Fibroblast of lung (primary cell): ENCODE measurements around the gene C1QTNF3. TPM values are rescaled to one million over a fixed set of nuclear protein-coding genes. Genes with fewer than 3 reads are reported as not detected.

Source experiments
- DNase-seq, 2 donors: peaks; one replicate each; pipeline versions ENCODE4 v3.0.0 to v3.0.0-alpha.2; 2010; ENCODE audit warnings: low read depth in 2 of 2
- H2AFZ ChIP-seq: 2 replicates; pipeline ENCODE4 v1.5.1; 2012; ENCODE audit warnings: low read length, control low read depth, inconsistent platforms
- H3K27ac ChIP-seq: 2 replicates; pipeline ENCODE4 v1.5.1; 2011; ENCODE audit warnings: low read length, control low read depth; ENCODE audit not compliant: insufficient read depth
- H3K27me3 ChIP-seq: 2 replicates; pipeline ENCODE4 v1.5.1; 2011; ENCODE audit warnings: mild to moderate bottlenecking, low read length; ENCODE audit not compliant: control insufficient read depth, insufficient read depth
- H3K36me3 ChIP-seq: 2 replicates; pipeline ENCODE4 v1.5.1; 2011; ENCODE audit warnings: low read length; ENCODE audit not compliant: control insufficient read depth, insufficient read depth
- H3K4me1 ChIP-seq: 2 replicates; pipeline ENCODE4 v1.5.1; 2011; ENCODE audit warnings: low read length; ENCODE audit not compliant: control insufficient read depth, insufficient read depth; ENCODE audit errors: extremely low read depth
- H3K4me2 ChIP-seq: 2 replicates; pipeline ENCODE4 v1.5.1; 2011; ENCODE audit warnings: low read length, control low read depth; ENCODE audit not compliant: insufficient read depth; ENCODE audit errors: extremely low read depth
- H3K4me3 ChIP-seq, 4 experiments: fragments of 200-600 bp in 1 of 4; sonication (generic) in 1 of 4; replicated peaks in 1 of 4; 2 replicates each; pipeline ENCODE4 v1.5.1; 2011 to 2016; ENCODE audit warnings: low read length in 4 of 4, low read depth in 3 of 4, mild to moderate bottlenecking in 3 of 4, control low read depth in 2 of 4, inconsistent platforms in 1 of 4, mixed read lengths in 1 of 4; ENCODE audit not compliant: insufficient read depth in 1 of 4; ENCODE audit errors: control extremely low read depth in 1 of 4
- H3K79me2 ChIP-seq: 2 replicates; pipeline ENCODE4 v1.5.1; 2012; ENCODE audit warnings: mild to moderate bottlenecking, low read length, inconsistent platforms; ENCODE audit not compliant: control insufficient read depth, insufficient read depth
- H3K9ac ChIP-seq: 2 replicates; pipeline ENCODE4 v1.5.1; 2011; ENCODE audit warnings: mild to moderate bottlenecking, low read length, control low read depth; ENCODE audit not compliant: insufficient read depth
- H3K9me3 ChIP-seq: 2 replicates; pipeline ENCODE4 v1.5.1; 2012; ENCODE audit warnings: low read depth, low read length; ENCODE audit not compliant: control insufficient read depth, insufficient read depth
- H4K20me1 ChIP-seq: 2 replicates; pipeline ENCODE4 v1.5.1; 2011; ENCODE audit warnings: low read length; ENCODE audit not compliant: control insufficient read depth, insufficient read depth; ENCODE audit errors: extremely low read depth
- EZH2 ChIP-seq: IDR thresholded peaks from 2 replicates; pipeline ENCODE4 v1.5.1; 2012; ENCODE audit warnings: low read length, control low read depth, mild to moderate bottlenecking; ENCODE audit errors: missing control alignments
- polyA plus RNA-seq, 2 donors: library from polyadenylated mRNA; depleted of rRNA in 1 of 2; stranded (reverse) in 1 of 2; unstranded in 1 of 2; fragments of >200 nt; gene quantifications; 2 replicates each; pipeline ENCODE4 v1.2.1, GENCODE V29; 2011 to 2012; ENCODE audit warnings: missing spikeins in 1 of 2
- total RNA-seq: library from RNA; depleted of rRNA; stranded (reverse); fragments of >200 nt; gene quantifications from 2 replicates; pipeline ENCODE4 v1.2.1, GENCODE V29; 2014
- TF ChIP-seq, protein P1 (sequence below), 2 donors: IDR thresholded peaks in 1 of 2; conservative IDR thresholded peaks in 1 of 2; 1 replicate in 1 of 2; 2 replicates in 1 of 2; pipeline ENCODE4 v1.5.1; 2011 to 2012; ENCODE audit warnings: low read length in 2 of 2, control low read depth in 1 of 2, inconsistent platforms in 1 of 2, low read depth in 1 of 2, mild to moderate bottlenecking in 1 of 2

C1QTNF3 gene
- total and polyA plus RNA-seq, 2 donors (not counting 1 experiment from before 2014, with no cell fraction given) = 0.68 to 1.2 TPM

DNA sequence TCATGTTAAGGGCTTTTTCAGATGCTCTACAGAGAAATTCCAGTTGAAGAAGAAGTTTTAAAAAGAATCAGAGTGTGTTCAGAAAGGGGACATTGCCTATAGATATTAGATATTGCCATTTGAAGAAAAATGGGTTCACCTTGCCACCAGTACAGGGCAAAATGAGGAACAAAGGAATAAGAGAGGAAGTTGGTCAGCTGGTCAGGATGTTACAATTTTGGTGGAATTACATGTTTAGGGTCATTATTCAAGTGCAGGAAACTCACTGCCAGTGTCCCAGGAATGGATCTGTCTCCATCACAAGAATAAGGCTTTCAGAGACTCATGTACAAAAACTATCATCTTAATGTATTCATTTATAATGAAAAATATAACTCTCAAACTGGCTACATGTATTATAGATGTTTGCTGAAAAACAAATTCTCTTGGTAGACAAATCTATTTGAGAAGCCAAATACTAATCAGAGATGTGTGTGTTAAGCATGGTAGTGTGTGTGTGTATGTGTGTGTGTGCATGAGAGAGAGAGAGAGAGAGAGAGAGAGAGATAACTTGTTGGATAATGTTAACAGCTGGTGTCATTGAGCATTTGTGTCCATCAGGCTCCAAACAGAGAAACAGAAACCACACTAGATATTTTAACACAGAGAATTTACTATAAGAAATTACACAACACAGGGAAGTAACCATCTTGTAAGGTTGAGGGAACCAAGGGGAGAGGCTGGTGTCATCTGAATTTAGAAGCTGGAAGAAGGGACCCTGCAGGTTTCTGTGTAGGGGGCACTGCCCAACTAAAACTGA is 5.0 kb upstream of the C1QTNF3 start:
- Histone ChIP-seq H3K4me1 (peaks cover 3% of the 10 kb centered on the region), H3K9me3 (no peaks in the 10 kb centered on the region), H2AFZ (no peak overlapping the region), H3K79me2 (no peaks in the 10 kb centered on the region), H3K4me3 (no peak overlapping the region), H3K27ac (no peak overlapping the region), H3K27me3 (no peaks in the 10 kb centered on the region), H3K36me3 (no peaks in the 10 kb centered on the region), H4K20me1 (no peaks in the 10 kb centered on the region), H3K4me2 (no peak overlapping the region), H3K9ac (no peak overlapping the region)
- no peak for DNase-seq
- TF ChIP-seq, protein P1, sequence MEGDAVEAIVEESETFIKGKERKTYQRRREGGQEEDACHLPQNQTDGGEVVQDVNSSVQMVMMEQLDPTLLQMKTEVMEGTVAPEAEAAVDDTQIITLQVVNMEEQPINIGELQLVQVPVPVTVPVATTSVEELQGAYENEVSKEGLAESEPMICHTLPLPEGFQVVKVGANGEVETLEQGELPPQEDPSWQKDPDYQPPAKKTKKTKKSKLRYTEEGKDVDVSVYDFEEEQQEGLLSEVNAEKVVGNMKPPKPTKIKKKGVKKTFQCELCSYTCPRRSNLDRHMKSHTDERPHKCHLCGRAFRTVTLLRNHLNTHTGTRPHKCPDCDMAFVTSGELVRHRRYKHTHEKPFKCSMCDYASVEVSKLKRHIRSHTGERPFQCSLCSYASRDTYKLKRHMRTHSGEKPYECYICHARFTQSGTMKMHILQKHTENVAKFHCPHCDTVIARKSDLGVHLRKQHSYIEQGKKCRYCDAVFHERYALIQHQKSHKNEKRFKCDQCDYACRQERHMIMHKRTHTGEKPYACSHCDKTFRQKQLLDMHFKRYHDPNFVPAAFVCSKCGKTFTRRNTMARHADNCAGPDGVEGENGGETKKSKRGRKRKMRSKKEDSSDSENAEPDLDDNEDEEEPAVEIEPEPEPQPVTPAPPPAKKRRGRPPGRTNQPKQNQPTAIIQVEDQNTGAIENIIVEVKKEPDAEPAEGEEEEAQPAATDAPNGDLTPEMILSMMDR (conservative IDR thresholded peaks at IDR 0.05 in 1 of 2, IDR thresholded peaks at IDR 0.05 in 1 of 2; ENCODE audit: low read depth in 1 of 2, low read length in 2 of 2) = no peak
- TF ChIP-seq EZH2 = no peak

DNA sequence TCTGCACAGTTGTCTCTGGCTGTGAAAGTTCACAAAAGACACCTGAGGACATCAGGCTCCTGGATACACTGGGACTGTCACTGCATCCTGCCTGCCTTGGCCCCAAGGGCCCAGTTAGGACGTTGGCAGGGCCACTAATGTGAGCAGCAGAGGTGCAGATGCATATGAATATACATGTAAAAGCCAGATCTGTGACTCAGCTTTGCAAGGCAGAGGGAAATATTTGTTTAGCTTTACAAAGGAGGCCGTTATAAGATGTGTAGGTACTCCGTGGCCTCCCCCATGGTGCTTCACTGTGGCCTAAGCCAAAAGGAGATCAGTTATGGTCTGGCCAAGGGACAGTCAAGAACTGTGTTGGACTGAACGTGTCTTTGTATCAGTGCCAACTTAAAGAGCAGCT is 4.1 kb upstream of the C1QTNF3 start:
- Histone ChIP-seq H3K27me3 (no peaks in the 10 kb centered on the region), H3K4me3 (no peak overlapping the region), H3K9ac (no peak overlapping the region), H4K20me1 (no peaks in the 10 kb centered on the region), H3K9me3 (no peaks in the 10 kb centered on the region), H3K4me2 (no peak overlapping the region), H3K79me2 (no peaks in the 10 kb centered on the region), H2AFZ (no peak overlapping the region), H3K4me1 (no peaks in the 10 kb centered on the region), H3K27ac (no peak overlapping the region), H3K36me3 (no peaks in the 10 kb centered on the region)
- TF ChIP-seq, protein P1 (conservative IDR thresholded peaks at IDR 0.05 in 1 of 2, IDR thresholded peaks at IDR 0.05 in 1 of 2; ENCODE audit: low read depth in 1 of 2, low read length in 2 of 2) = no peak
- TF ChIP-seq EZH2 = no peak
- no peak for DNase-seq

DNA sequence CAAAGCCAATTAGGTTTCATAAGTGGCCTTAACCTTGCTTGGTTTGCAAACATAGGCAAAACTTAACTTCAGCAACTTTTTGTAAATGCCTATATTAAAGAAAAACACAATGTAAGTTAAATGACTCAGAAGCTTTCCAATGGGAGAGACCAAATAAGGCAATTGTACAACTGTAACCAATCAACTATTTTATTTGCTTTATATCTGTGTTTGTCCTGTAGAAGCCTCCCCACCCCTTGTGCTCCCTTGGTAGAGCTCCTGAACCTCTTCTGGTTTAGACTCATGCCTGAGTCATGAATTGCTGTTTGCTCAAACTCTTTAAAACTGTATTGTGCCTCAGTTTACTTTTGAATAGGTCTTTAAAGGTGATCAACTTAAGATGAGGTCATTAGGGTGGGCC is 3.0 kb upstream of the C1QTNF3 start:
- Histone ChIP-seq H3K9ac (no peak overlapping the region), H3K4me1 (no peaks in the 10 kb centered on the region), H3K4me3 (no peak overlapping the region), H3K4me2 (peak overlapping the region; percentile 23), H2AFZ (no peak overlapping the region), H3K9me3 (no peaks in the 10 kb centered on the region), H3K27ac (no peak overlapping the region), H4K20me1 (no peaks in the 10 kb centered on the region), H3K79me2 (no peaks in the 10 kb centered on the region), H3K36me3 (no peaks in the 10 kb centered on the region), H3K27me3 (no peaks in the 10 kb centered on the region)
- TF ChIP-seq, protein P1 (conservative IDR thresholded peaks at IDR 0.05 in 1 of 2, IDR thresholded peaks at IDR 0.05 in 1 of 2; ENCODE audit: low read depth in 1 of 2, low read length in 2 of 2) = no peak
- TF ChIP-seq EZH2 = no peak
- peak; percentile 66 to 73 for DNase-seq
